HepG2 (cell line): Measurements from ENCODE around the gene SLC66A3. TPM values are rescaled to one million over a fixed set of nuclear protein-coding genes. Genes with fewer than 3 reads are reported as not detected.

Experiments used
- KDM3A ChIP-seq: IDR thresholded peaks from 2 replicates; pipeline ENCODE4 v1.6.1; 2018; ENCODE audit warnings: low read depth, missing compliant biosample characterization
- SP140L ChIP-seq: sonication (generic); formaldehyde crosslinking; IDR thresholded peaks from 2 replicates; pipeline ENCODE4 v1.4.0; 2020; ENCODE audit warnings: missing genetic modification reagents, borderline replicate concordance
- ZNF256 ChIP-seq: sonication (generic); formaldehyde crosslinking; conservative IDR thresholded peaks from 2 replicates; pipeline ENCODE4 v1.4.0; 2020; ENCODE audit warnings: missing genetic modification reagents
- ZNF530 ChIP-seq: sonication (generic); formaldehyde crosslinking; IDR thresholded peaks from 2 replicates; pipeline ENCODE4 v1.5.0; 2020; ENCODE audit warnings: low read depth, mild to moderate bottlenecking, missing genetic modification reagents
- ZNF777 ChIP-seq: sonication (generic); formaldehyde crosslinking; IDR thresholded peaks from 2 replicates; pipeline ENCODE4 v1.4.0; 2020; ENCODE audit warnings: missing genetic modification reagents
- polyA plus RNA-seq, 8 experiments: library from polyadenylated mRNA; depleted of rRNA in 3 of 8; stranded (reverse) in 7 of 8; unstranded in 1 of 8; fragments of >200 nt; fragmentation: Illumina TruSeq in 4 of 8; extraction: Trizol in 4 of 8; gene quantifications; 2 replicates each; pipeline versions ENCODE4 v1.2.1 to v1.2.3, GENCODE V29; 2011 to 2016; ENCODE audit warnings: low read depth in 4 of 8, missing spikeins in 1 of 8, mixed read lengths in 1 of 8; ENCODE audit not compliant: insufficient read depth in 1 of 8
- total RNA-seq, 5 experiments: library from RNA; depleted of rRNA; stranded (reverse); fragments of >200 nt; fragmentation: Illumina TruSeq; extraction: Trizol; gene quantifications; 2 replicates each; pipeline ENCODE4 v1.2.3, GENCODE V29; 2016; ENCODE audit warnings: low read depth in 1 of 5
- TF ChIP-seq, protein P1 (sequence below): sonication (generic); formaldehyde crosslinking; IDR thresholded peaks from 2 replicates; pipeline ENCODE4 v1.4.0; 2020; ENCODE audit warnings: mild to moderate bottlenecking, missing genetic modification reagents

The SLC66A3 gene
- total and polyA plus RNA-seq, 2 of the 13 experiments (the other 11 are each of a cell fraction or from before 2014, with no cell fraction given): 2.2 to 3.7 TPM

DNA sequence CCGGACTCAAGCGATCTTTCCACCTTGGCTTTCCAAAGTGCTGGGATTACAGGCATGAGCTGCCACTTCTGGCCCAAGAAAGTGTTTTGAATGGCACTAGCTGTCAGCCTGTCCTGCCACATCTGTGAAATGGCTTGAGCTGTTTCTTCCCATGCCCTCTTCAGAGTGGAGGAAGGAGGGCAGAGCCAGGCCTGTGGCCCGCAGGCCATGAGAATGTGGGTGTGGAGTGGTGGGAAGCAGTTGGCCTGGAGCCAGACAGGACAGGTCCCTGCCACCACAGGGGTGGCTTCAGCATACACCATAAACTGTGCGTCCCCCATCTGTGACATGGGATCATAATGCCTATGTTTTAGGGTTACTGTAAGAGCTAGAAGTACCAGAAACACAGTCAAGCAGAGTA, 6.5 kb downstream of the SLC66A3 start (continued):
- TF ChIP-seq, protein P1, sequence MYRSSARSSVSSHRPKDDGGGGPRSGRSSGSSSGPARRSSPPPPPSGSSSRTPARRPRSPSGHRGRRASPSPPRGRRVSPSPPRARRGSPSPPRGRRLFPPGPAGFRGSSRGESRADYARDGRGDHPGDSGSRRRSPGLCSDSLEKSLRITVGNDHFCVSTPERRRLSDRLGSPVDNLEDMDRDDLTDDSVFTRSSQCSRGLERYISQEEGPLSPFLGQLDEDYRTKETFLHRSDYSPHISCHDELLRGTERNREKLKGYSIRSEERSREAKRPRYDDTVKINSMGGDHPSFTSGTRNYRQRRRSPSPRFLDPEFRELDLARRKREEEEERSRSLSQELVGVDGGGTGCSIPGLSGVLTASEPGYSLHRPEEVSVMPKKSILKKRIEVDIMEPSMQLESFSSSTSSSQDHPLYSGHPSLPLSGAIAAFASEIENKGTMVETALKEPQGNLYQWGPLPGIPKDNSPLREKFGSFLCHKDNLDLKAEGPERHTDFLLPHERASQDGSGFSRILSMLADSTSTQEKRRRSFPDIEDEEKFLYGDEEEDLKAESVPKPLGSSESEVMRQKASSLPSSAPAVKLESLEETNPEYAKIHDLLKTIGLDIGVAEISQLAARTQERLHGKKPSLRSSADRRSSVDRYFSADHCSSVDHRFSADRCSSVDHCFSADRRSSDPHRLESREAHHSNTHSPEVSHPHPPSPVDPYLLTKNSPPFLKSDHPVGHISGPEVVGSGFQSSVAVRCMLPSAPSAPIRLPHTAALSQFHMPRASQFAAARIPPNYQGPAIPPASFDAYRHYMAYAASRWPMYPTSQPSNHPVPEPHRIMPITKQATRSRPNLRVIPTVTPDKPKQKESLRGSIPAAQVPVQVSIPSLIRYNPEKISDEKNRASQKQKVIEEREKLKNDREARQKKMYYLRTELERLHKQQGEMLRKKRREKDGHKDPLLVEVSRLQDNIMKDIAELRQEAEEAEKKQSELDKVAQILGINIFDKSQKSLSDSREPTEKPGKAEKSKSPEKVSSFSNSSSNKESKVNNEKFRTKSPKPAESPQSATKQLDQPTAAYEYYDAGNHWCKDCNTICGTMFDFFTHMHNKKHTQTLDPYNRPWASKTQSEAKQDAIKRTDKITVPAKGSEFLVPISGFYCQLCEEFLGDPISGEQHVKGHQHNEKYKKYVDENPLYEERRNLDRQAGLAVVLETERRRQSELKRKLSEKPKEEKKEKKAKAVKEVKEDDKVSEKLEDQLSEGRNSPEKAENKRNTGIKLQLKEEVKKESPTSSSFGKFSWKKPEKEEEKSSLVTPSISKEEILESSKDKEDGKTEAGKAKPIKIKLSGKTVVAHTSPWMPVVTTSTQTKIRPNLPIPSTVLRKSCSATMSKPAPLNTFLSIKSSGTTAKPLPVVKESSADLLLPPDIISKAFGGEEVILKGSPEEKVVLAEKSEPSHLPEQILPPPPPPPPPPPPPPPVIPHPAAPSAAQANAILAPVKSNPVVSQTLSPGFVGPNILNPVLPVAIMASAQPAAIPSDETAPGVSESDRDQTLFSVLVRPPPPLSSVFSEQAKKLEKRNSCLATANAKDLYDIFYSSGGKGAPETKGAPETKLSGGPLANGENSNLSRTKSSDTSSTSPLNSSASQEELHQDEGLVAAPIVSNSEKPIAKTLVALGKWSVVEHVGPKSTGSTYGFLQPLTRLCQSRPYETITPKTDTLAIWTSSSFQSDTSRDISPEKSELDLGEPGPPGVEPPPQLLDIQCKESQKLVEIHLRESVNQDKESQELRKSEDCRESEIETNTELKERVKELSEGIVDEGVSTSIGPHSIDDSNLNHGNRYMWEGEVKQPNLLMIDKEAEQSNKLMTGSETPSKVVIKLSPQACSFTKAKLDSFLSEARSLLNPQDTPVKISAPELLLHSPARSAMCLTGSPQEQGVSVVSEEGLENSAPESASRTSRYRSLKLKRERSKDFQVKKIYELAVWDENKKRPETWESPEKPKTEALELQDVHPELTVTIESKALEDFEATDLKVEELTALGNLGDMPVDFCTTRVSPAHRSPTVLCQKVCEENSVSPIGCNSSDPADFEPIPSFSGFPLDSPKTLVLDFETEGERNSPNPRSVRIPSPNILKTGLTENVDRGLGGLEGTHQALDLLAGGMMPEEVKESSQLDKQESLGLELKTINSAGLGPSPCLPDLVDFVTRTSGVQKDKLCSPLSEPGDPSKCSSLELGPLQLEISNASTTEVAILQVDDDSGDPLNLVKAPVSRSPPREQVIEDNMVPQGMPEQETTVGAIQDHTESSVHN (CRISPR knock-in tag): no peak
- TF ChIP-seq KDM3A: no peak
- TF ChIP-seq ZNF256 (CRISPR knock-in tag): no peak
- no peak for TF ChIP-seq SP140L (CRISPR knock-in tag)
- no peak for TF ChIP-seq ZNF777
- no peak for TF ChIP-seq ZNF530 (CRISPR knock-in tag)
